RWPE1 (cell line): Measurements from ENCODE around the gene OR52N5.

Experiments
- CTCF ChIA-PET: fragments of 350-600 bp; sonication (Branson Sonifier 250); formaldehyde crosslinking; extraction: SDS; loops from one replicate; lab custom pipeline; 2021; lab: Yijun Ruan, JAX
- POLR2A ChIA-PET: fragments of 400-600 bp; formaldehyde crosslinking; extraction: SDS; loops from one replicate; lab custom pipeline; 2020; ENCODE audit warnings: antibody characterized with exemption; ENCODE audit not compliant: low non-redundant PET; lab: Yijun Ruan, JAX
- DNase-seq: peaks from one replicate; pipeline ENCODE4 v3.0.0; 2012; ENCODE audit warnings: low spot score
- H3K27ac ChIP-seq: fragments of 450-650 bp; 2 replicates; pipeline ENCODE4 v1.5.1; 2017
- TF ChIP-seq, protein P1 (sequence below): fragments of 450-650 bp; conservative IDR thresholded peaks from 2 replicates; pipeline ENCODE4 v1.5.1; 2017; ENCODE audit warnings: low read depth, mild to moderate bottlenecking

Gene OR52N5

DNA sequence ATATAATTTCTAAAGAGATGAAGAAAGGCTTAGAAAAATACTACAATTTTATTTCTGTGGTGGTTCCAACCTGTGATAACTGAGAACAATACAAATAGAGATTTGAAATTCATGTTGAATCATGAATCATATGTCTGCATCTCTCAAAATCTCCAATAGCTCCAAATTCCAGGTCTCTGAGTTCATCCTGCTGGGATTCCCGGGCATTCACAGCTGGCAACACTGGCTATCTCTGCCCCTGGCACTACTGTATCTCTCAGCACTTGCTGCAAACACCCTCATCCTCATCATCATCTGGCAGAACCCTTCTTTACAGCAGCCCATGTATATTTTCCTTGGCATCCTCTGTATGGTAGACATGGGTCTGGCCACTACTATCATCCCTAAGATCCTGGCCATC lies 46.8 kb downstream of the OR52N5 start, which contains the start of gene OR56B1:
TSS of gene OR56B1 (plus strand) at position 53 of the 400 bp plus-strand sequence. CDS start at position 122, 69 bp downstream.
- no peak within 1 kb of the TSS for H3K27ac ChIP-seq
- DNase-seq: no peak
- TF ChIP-seq, protein P1, sequence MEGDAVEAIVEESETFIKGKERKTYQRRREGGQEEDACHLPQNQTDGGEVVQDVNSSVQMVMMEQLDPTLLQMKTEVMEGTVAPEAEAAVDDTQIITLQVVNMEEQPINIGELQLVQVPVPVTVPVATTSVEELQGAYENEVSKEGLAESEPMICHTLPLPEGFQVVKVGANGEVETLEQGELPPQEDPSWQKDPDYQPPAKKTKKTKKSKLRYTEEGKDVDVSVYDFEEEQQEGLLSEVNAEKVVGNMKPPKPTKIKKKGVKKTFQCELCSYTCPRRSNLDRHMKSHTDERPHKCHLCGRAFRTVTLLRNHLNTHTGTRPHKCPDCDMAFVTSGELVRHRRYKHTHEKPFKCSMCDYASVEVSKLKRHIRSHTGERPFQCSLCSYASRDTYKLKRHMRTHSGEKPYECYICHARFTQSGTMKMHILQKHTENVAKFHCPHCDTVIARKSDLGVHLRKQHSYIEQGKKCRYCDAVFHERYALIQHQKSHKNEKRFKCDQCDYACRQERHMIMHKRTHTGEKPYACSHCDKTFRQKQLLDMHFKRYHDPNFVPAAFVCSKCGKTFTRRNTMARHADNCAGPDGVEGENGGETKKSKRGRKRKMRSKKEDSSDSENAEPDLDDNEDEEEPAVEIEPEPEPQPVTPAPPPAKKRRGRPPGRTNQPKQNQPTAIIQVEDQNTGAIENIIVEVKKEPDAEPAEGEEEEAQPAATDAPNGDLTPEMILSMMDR: no peak
- ChIA-PET POLR2A (no interaction called here), CTCF (interaction anchor here (0.6 kb wide), 1 partner anchor 1538 kb away, joined by 3 read pairs; no protein-coding TSS in a partner anchor)

DNA sequence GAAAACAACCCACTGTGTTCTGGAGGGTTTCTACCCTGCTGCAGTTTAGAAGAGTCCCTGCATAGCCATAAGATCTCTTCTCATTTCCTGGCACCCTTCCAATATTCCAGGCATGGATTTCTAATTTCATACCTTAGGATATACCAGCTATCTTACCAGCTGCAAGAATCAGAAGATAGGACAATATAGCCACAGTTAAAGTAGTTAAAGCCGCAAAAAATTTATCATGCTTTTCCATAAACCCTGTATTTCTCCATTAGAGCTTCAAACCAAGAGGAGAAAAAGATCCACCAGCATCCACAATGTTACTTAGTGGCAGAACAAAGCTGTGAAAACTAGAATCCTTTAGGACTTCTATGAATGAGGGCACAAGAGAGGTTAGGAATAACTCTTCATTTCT lies 55.5 kb downstream of the OR52N5 start:
- no peak for DNase-seq
- CTCF ChIA-PET: no interaction called here
- no peak overlapping the region for H3K27ac ChIP-seq
- TF ChIP-seq, protein P1: no peak
- POLR2A ChIA-PET: interaction anchor here (0.6 kb wide), 1 partner anchor 9 kb away, joined by 3 read pairs; no protein-coding TSS in a partner anchor

DNA sequence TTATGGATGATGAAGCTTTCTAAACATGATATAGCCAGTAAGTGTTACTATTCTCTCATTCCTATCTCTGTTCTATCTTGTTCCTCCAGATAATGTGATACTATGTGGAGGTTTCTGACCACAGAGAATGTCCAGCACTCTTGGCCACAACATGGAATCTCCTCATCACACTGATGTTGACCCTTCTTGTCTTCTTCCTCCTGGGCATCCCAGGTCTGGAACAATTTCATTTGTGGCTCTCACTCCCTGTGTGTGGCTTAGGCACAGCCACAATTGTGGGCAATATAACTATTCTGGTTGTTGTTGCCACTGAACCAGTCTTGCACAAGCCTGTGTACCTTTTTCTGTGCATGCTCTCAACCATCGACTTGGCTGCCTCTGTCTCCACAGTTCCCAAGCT lies 56.8 kb downstream of the OR52N5 start:
- TF ChIP-seq, protein P1: no peak
- ChIA-PET POLR2A (no interaction called here), CTCF (no interaction called here)
- H3K27ac ChIP-seq: no peak overlapping the region
- no peak for DNase-seq
